Stimulated activated CD4-positive, alpha-beta T cell treated with anti-CD3 and anti-CD28 coated beads, Interleukin-1b, Interleukin-23, amount 100 ng/mL, for 4 hours (primary cell): ENCODE results near the gene HBEGF.
A peak's percentile ranks its signal among the peaks of the same experiment; 100 is the strongest.

Source experiments
- DNase-seq, 2 donors: peaks; one replicate each; pipeline ENCODE4 v3.0.0-alpha.2; 2020; ENCODE audit warnings: low read depth in 2 of 2

The HBEGF gene

GRCh38 chr5:140346348-140347221, at the start of gene HBEGF:
Gene HBEGF, minus strand, starts transcription at chr5:140346603. Its CDS starts 275 bp downstream, at chr5:140346328.
- DNase-seq = peak; percentile 25 to 48

- DNase-seq = no peak
Measured at GRCh38 chr5:140393738-140394137, 47.3 kb upstream of the HBEGF start.

- no peak for DNase-seq
Measured at GRCh38 chr5:140391732-140392131, 45.3 kb upstream of the HBEGF start.

GRCh38 chr5:140391312-140391711, 44.9 kb upstream of the HBEGF start:
- no peak for DNase-seq

GRCh38 chr5:140388052-140388451, 41.6 kb upstream of the HBEGF start:
- DNase-seq = no peak

- DNase-seq = no peak
Measured at GRCh38 chr5:140383300-140383699, 36.9 kb upstream of the HBEGF start.

- no peak for DNase-seq
Measured at GRCh38 chr5:140382866-140383265, 36.5 kb upstream of the HBEGF start.

- no peak for DNase-seq
Measured at GRCh38 chr5:140381972-140382371, 35.6 kb upstream of the HBEGF start.

- DNase-seq = no peak
Measured at GRCh38 chr5:140381351-140381750, 34.9 kb upstream of the HBEGF start.

GRCh38 chr5:140372971-140373487, 26.6 kb upstream of the HBEGF start:
- peak in 1 of 2 donors; percentile 16 for DNase-seq

GRCh38 chr5:140371356-140372151, 25.2 kb upstream of the HBEGF start:
- DNase-seq = no peak

- no peak for DNase-seq
Measured at GRCh38 chr5:140367256-140368013, 21.0 kb upstream of the HBEGF start.

- DNase-seq = no peak
Measured at GRCh38 chr5:140366589-140367255, 20.3 kb upstream of the HBEGF start.

GRCh38 chr5:140365941-140366340, 19.5 kb upstream of the HBEGF start:
- DNase-seq = no peak

- no peak for DNase-seq
Measured at GRCh38 chr5:140365282-140365681, 18.9 kb upstream of the HBEGF start.

GRCh38 chr5:140364472-140364765, 18.0 kb upstream of the HBEGF start:
- DNase-seq = no peak

- no peak for DNase-seq
Measured at GRCh38 chr5:140363631-140364471, 17.4 kb upstream of the HBEGF start.

GRCh38 chr5:140362875-140363630, 16.6 kb upstream of the HBEGF start:
- peak; percentile 79 to 80 for DNase-seq

- DNase-seq = no peak
Measured at GRCh38 chr5:140362311-140362710, 15.9 kb upstream of the HBEGF start.

- DNase-seq = no peak
Measured at GRCh38 chr5:140361901-140362300, 15.5 kb upstream of the HBEGF start.
